22Rv1 (cell line): ENCODE results near the gene NT5C3A.

ENCODE experiments used
- ZFX ChIP-seq: fragments of 450-650 bp; IDR thresholded peaks from 2 replicates; pipeline ENCODE4 v1.6.1; 2017; ENCODE audit warnings: antibody characterized with exemption, borderline replicate concordance
- TF ChIP-seq, protein P1 (sequence below): fragments of 450-650 bp; IDR thresholded peaks from 2 replicates; pipeline ENCODE4 v1.5.1; 2017; ENCODE audit warnings: mild to moderate bottlenecking

DNA sequence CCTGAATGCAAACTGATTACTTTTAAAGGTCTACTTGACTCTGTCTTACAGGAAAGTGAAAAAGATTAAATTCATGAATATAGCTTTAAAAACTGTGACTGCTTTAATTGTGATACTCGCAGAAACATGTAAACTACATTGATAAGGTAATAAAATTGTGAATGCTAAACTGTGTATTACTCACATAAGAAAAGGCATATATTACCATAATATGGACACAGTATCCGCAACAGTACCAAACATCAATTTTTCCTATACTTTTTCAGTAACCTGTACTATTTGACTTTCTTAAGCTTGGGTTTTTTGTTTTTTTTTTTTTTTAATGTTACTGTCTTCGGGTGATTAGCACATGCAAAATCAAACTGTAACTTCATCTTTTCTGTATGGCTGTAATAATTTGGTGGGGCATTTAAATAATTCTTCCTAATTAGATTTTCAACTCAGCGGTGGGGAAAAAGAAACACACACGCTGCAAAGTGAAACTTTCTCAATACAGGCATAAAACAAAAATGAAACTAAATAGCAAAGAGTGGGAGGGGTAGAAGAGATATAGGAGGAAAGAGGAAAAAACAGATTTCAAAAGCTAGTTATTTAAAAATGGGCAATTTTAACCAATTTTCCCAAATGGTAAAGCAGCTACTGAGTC lies 23.2 kb downstream of the NT5C3A start:
- TF ChIP-seq, protein P1, sequence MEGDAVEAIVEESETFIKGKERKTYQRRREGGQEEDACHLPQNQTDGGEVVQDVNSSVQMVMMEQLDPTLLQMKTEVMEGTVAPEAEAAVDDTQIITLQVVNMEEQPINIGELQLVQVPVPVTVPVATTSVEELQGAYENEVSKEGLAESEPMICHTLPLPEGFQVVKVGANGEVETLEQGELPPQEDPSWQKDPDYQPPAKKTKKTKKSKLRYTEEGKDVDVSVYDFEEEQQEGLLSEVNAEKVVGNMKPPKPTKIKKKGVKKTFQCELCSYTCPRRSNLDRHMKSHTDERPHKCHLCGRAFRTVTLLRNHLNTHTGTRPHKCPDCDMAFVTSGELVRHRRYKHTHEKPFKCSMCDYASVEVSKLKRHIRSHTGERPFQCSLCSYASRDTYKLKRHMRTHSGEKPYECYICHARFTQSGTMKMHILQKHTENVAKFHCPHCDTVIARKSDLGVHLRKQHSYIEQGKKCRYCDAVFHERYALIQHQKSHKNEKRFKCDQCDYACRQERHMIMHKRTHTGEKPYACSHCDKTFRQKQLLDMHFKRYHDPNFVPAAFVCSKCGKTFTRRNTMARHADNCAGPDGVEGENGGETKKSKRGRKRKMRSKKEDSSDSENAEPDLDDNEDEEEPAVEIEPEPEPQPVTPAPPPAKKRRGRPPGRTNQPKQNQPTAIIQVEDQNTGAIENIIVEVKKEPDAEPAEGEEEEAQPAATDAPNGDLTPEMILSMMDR: no peak
- no peak for TF ChIP-seq ZFX
